ENCODE results near the gene BABAM2. TPM values are rescaled to one million over a fixed set of nuclear protein-coding genes. Genes with fewer than 3 reads are reported as not detected.

The BABAM2 gene
- total and polyA plus RNA-seq, 9 of the 15 experiments (the other 6 are each of a cell fraction or from before 2014, with no cell fraction given), result 10.9 to 37.4 (median 25.6) TPM

GRCh38 chr2:28234807-28235206, 344.3 kb downstream of the BABAM2 start (continued):
- no peak for TF ChIP-seq E2F6 (IDR thresholded peaks at IDR 0.05; ENCODE audit: borderline replicate concordance in 1 of 2, extremely low read depth in 1 of 2, insufficient read depth in 1 of 2, insufficient read length in 1 of 2, low read depth in 1 of 2, low read length in 1 of 2, poor library complexity in 1 of 2, severe bottlenecking in 1 of 2)
- TF ChIP-seq ZNF696 (CRISPR knock-in tag; conservative IDR thresholded peaks at IDR 0.05), result no peak
- no peak for TF ChIP-seq BHLHE40 (IDR thresholded peaks at IDR 0.05; ENCODE audit: low read length)
- TF ChIP-seq ZKSCAN8 (CRISPR knock-in tag; IDR thresholded peaks at IDR 0.05), result no peak
- TF ChIP-seq, protein P1, sequence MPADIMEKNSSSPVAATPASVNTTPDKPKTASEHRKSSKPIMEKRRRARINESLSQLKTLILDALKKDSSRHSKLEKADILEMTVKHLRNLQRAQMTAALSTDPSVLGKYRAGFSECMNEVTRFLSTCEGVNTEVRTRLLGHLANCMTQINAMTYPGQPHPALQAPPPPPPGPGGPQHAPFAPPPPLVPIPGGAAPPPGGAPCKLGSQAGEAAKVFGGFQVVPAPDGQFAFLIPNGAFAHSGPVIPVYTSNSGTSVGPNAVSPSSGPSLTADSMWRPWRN (IDR thresholded peaks at IDR 0.05; ENCODE audit: low read depth), result no peak
- no peak for TF ChIP-seq RAD21 (CRISPR knock-in tag; conservative IDR thresholded peaks at IDR 0.05 in 1 of 2, IDR thresholded peaks at IDR 0.05 in 1 of 2)
- TF ChIP-seq DNMT1 (IDR thresholded peaks at IDR 0.05), result no peak

DNA sequence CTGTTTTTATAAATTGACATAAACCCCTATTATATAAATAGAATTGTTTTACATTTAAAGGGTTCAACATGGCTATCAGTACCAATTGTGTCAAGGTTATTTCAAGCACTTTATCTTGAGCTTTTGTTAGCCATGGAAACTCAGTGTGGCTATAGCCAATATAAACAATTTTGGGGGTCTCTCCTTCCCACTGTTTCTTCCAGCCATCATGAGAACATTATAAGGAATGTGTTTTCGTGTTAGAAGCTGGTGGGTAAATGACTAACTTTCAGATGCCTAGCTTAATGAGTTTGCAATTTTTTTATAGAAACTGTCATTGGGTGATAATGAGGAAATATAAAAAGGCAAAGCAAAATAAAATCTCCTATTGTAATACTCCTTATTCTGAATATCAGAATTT, 348.7 kb downstream of the BABAM2 start:
- in situ Hi-C loops (cut with MboI), result no loop called here
- TF ChIP-seq, protein P2, sequence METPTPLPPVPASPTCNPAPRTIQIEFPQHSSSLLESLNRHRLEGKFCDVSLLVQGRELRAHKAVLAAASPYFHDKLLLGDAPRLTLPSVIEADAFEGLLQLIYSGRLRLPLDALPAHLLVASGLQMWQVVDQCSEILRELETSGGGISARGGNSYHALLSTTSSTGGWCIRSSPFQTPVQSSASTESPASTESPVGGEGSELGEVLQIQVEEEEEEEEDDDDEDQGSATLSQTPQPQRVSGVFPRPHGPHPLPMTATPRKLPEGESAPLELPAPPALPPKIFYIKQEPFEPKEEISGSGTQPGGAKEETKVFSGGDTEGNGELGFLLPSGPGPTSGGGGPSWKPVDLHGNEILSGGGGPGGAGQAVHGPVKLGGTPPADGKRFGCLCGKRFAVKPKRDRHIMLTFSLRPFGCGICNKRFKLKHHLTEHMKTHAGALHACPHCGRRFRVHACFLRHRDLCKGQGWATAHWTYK (CRISPR knock-in tag; IDR thresholded peaks at IDR 0.05), result no peak
- TF ChIP-seq MTF1 (CRISPR knock-in tag; IDR thresholded peaks at IDR 0.05; ENCODE audit: borderline replicate concordance), result no peak
- no peak for TF ChIP-seq MCM5 (IDR thresholded peaks at IDR 0.05; ENCODE audit: low read depth)
- TF ChIP-seq, protein P3, sequence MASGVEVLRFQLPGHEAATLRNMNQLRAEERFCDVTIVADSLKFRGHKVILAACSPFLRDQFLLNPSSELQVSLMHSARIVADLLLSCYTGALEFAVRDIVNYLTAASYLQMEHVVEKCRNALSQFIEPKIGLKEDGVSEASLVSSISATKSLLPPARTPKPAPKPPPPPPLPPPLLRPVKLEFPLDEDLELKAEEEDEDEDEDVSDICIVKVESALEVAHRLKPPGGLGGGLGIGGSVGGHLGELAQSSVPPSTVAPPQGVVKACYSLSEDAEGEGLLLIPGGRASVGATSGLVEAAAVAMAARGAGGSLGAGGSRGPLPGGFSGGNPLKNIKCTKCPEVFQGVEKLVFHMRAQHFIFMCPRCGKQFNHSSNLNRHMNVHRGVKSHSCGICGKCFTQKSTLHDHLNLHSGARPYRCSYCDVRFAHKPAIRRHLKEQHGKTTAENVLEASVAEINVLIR (CRISPR knock-in tag; IDR thresholded peaks at IDR 0.05), result no peak
- no peak for TF ChIP-seq U2AF1 (optimal IDR thresholded peaks at IDR 0.05; ENCODE audit: low read depth, low read length)
- TF ChIP-seq HMGN3 (IDR thresholded peaks at IDR 0.05; ENCODE audit: borderline replicate concordance, extremely low read depth, insufficient read length, low read depth, low read length), result no peak
- no peak for TF ChIP-seq POLR2AphosphoS2 (IDR thresholded peaks at IDR 0.05; ENCODE audit: low read length)

More for the DNA sequence above, 348.7 kb downstream of the BABAM2 start:
- BruUV-seq (replicated peaks), result no TSS peak
- no peaks in the 10 kb centered on the region for H3K9me3 ChIP-seq (replicated peaks; ENCODE audit: control insufficient read depth, insufficient read depth, low read depth, low read length)
- H3K4me3 ChIP-seq, result no peak overlapping the region
- H4K20me1 ChIP-seq (replicated peaks; ENCODE audit: control insufficient read depth, insufficient read depth, low read length), result no peaks in the 10 kb centered on the region
- H3K9ac ChIP-seq (ENCODE audit: insufficient read depth in 1 of 2, low read depth in 2 of 2, low read length in 2 of 2), result no peak overlapping the region
- ATAC-seq, result no peak
- 65% methylated on average over 1 of the region's 1 CpG for WGBS (ENCODE audit: insufficient coverage, low coverage, missing lambda C conversion rate)
- CTCF ChIA-PET (ENCODE audit: low intra/inter-chr PET ratio), result no interaction called here
- intact Hi-C loops (cut with micrococcal nuclease), result no loop called here
- no peaks in the 10 kb centered on the region for H3K36me3 ChIP-seq (ENCODE audit: control insufficient read depth, insufficient read depth, low read length)
- no peak overlapping the region for H2AFZ ChIP-seq (ENCODE audit: low read depth, low read length)
- POLR2A ChIA-PET, result interaction anchor here (1.0 to 1.2 kb wide), 2 partner anchors 9 to 11 kb away, joined by 3 read pairs; no protein-coding TSS in a partner anchor
- no peaks in the 10 kb centered on the region for H3K27me3 ChIP-seq (ENCODE audit: control insufficient read depth in 2 of 2, insufficient read depth in 2 of 2, low read length in 2 of 2)
- H3K4me1 ChIP-seq (replicated peaks in 1 of 2; ENCODE audit: control insufficient read depth in 2 of 2, insufficient read depth in 2 of 2, low read length in 2 of 2), result no peaks in the 10 kb centered on the region
- no peak for DNase-seq (ENCODE audit: extremely low read depth in 1 of 4, low spot score in 3 of 4)
- H3K4me2 ChIP-seq (ENCODE audit: insufficient read depth, low read length), result no peak overlapping the region
- no peaks in the 10 kb centered on the region for H3K79me2 ChIP-seq (ENCODE audit: control insufficient read depth, insufficient read depth, low read length)
- H3K9me1 ChIP-seq (ENCODE audit: control insufficient read depth, insufficient read depth, low read length), result no peaks in the 10 kb centered on the region
- H3K27ac ChIP-seq (ENCODE audit: extremely low read depth, low read depth, low read length), result no peak overlapping the region
- FAIRE-seq, result no peak
